Hematopoietic multipotent progenitor cell treated with erythropoietin and hydrocortisone succinate and interleukin-3 and kit ligand, for 4 days (in vitro differentiated cells): ENCODE data around the gene SCGB1C1.
A peak's percentile ranks its signal among the peaks of the same experiment; 100 is the strongest.
"Not testable (repeated sequence)": the region's sequence is repeated elsewhere in the genome, so short reads cannot be mapped to it uniquely, and the experiment has no call there.

Experiments
- DNase-seq: peaks from one replicate; pipeline ENCODE4 v3.0.0-alpha.2; 2015

Gene SCGB1C1

GRCh38 chr11:192674-193128, at the start of gene SCGB1C1:
SCGB1C1 (plus strand) TSS chr11:193078; CDS start chr11:193100, 22 bp downstream.
- DNase-seq, result not testable (repeated sequence)

DNA sequence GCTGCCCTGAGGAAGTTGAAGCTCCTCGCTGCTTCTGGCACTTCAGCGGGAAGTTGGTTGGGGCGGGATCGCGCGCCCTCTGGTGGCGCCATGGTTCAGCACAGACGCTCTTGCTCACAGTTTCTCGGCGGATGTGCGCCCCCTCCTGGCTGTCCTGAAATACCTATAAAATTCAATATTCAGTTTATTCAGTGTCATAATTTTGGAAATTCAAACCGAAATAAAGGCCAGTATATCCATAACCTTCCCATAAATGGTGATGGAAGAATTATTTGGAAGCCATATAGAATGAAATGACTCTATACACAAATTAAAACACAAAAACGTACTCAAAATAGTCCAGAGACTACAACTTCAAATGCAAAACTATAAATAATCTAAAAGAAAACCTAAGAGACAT, 12.6 kb upstream of the SCGB1C1 start:
- not testable (repeated sequence) for DNase-seq

- not testable (repeated sequence) for DNase-seq
Observed at GRCh38 chr11:189200-189783, 3.6 kb upstream of the SCGB1C1 start.

- DNase-seq, result not testable (repeated sequence)
Observed at GRCh38 chr11:189843-190311, 3.0 kb upstream of the SCGB1C1 start.

DNA sequence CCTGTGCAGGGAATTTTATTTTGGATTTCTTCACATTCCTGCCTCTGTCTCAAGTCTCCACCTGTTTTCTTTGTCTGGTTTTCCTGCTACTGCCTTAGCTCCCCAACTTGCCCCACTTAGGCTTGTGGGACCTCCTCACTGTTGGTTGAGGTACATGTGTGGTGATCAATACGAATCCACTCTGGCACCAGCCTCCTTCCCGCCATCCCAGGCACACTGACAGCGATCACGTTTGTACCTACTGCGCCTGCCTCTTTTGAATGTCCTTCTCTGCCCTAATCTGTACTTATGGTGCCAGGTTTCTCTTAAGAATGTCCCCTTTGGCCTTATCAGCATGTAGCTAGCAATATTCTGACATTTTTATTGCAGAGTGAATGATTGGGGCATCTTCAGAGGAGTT, 2.3 kb upstream of the SCGB1C1 start:
- not testable (repeated sequence) for DNase-seq

- DNase-seq, result not testable (repeated sequence)
Observed at GRCh38 chr11:191490-192478, 1.1 kb upstream of the SCGB1C1 start.

DNA sequence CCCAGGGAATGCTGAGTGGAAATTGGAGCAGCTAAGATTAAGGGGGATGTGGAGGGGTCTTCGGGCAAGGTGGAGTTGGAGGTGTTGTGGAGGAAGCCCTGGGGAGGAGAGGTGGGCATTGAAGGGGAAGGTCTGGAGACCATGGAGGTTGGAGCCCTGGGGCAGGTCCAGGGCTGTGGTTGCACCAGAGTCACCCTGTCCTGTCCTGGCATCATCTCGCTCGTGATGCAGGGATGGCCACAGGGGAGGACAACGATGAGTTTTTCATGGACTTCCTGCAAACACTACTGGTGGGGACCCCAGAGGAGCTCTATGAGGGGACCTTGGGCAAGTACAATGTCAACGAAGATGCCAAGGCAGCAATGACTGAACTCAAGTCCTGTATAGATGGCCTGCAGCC, 603 bp downstream of the SCGB1C1 start:
- DNase-seq, result not testable (repeated sequence)

GRCh38 chr11:196786-197731, 4.2 kb downstream of the SCGB1C1 start:
- no peak for DNase-seq

DNA sequence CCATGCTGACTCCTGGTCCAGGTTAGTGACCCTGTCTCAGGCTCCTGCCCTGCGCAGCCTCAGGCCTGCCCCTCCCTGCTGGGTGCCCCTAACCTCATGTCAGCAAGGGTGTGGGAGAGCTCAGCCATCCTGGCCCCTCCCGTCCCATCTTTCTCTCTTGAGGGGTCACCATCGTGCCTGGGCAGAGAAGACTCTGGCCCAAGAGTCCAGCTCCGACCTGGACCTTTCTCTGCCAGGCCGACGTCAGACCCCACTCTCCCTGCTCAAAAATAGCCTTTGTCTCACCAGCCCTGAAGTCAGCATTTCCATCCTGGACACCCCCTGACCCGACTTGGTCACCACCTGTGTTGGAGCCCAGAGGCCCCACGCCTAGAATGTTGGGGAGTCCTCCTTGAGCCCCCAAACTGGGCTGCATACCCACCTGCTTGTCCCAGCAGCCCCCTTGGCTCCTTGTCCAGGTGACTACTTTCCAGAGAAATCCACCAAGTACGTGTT, 4.9 kb downstream of the SCGB1C1 start:
- no peak for DNase-seq

DNA sequence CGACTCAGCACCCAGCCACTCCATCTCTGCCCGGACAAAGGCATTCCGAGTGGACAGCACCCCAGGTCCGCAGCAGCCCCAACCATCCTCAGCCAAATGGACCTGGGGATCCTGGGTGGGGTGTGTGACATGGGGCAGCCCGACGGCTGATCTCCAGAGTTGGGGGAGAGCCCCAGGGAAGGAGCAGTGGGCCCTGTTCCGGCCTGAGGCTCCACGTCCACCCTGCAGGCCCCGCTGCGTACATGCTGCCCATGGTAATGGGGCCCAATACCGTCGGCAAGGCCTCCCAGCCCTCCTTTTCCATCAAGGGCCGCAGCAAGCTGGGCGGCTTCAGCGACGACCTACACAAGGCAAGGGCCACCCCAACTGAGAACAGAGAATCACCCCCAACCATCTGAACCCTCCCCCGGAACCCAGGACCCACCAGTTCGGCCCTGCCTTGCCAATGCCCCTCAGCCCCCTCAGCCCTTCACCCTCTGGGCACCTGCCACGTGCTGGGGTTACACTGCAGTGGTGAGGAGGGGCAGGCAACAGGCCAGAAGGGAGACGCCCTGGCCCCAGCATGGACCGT, 5.4 kb downstream of the SCGB1C1 start:
- DNase-seq, result no peak

GRCh38 chr11:199004-199581, 6.2 kb downstream of the SCGB1C1 start:
- DNase-seq, result no peak

DNA sequence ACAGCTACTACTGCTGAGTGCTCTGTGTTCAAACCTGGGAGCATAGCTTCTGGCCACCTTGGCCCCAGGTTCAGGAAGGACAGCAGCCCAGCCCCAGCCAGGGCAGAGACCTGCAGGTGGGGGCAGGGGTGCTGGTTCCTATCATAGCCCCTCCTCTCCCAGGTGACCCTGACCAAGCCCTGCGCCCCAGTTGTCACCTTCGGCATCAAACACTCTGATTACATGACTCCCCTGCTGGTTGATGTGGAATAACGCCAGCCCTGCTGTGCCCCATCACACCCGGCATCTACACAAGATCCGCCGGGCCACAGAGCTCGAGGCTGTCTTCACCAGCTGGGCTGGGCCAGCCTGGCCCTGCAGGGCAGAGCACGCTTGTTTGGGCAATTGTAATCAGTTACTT, 6.9 kb downstream of the SCGB1C1 start:
- DNase-seq, result peak; percentile 35

GRCh38 chr11:200224-201003, 7.5 kb downstream of the SCGB1C1 start:
- no peak for DNase-seq

GRCh38 chr11:201966-202365, 9.1 kb downstream of the SCGB1C1 start:
- peak; percentile 89 for DNase-seq

DNA sequence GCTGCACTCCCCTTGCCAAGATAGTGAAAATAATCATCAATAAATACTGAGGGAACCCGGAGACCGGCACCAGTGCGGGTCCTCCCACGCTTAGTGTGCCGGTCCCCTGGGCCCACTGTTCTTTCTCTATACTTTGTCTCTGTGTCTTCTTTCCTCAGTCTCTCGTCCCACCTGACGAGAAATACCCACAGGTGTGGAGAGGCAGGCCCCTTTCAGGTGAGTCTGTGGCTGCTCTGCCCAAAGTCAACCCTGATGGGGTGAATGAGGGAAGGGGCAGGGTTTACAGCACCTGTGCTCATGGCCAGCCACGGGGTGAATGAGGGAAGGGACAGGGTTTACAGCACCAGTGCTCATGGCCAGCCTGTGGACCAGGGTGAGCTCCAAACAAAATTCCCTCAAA, 9.6 kb downstream of the SCGB1C1 start:
- no peak for DNase-seq

GRCh38 chr11:203056-203944, 10.4 kb downstream of the SCGB1C1 start:
- no peak for DNase-seq

- no peak for DNase-seq
Observed at GRCh38 chr11:203945-204586, 11.2 kb downstream of the SCGB1C1 start.

GRCh38 chr11:204587-205109, 11.8 kb downstream of the SCGB1C1 start:
- DNase-seq, result no peak
